H1 (cell line): ENCODE results near the gene FAF2. TPM values are rescaled to one million over a fixed set of nuclear protein-coding genes. Genes with fewer than 3 reads are reported as not detected.
A peak's percentile ranks its signal among the peaks of the same experiment; 100 is the strongest.

Experiments
- EP300 ChIP-seq, 2 experiments: IDR thresholded peaks; 1 replicate in 1 of 2; 2 replicates in 1 of 2; pipeline ENCODE4 v1.6.1; 2011 to 2012; ENCODE audit warnings: low read depth in 2 of 2, low read length in 2 of 2, mild to moderate bottlenecking in 2 of 2, borderline replicate concordance in 1 of 2, inconsistent platforms in 1 of 2, moderate library complexity in 1 of 2
- KDM5A ChIP-seq: fragments of 200-600 bp; IDR thresholded peaks from 2 replicates; pipeline ENCODE4 v1.7.1; 2012; ENCODE audit warnings: mild to moderate bottlenecking, low read length, inconsistent platforms, mixed read lengths
- PHF8 ChIP-seq: fragments of 200-600 bp; sonication (generic); conservative IDR thresholded peaks from 2 replicates; pipeline ENCODE4 v1.7.1; 2012; ENCODE audit warnings: low read depth, mild to moderate bottlenecking, inconsistent platforms, low read length, moderate library complexity
- ZNF274 ChIP-seq: IDR thresholded peaks from 2 replicates; pipeline ENCODE4 v1.7.0; 2012; ENCODE audit warnings: low read length, borderline replicate concordance; ENCODE audit errors: extremely low read depth
- polyA plus RNA-seq, 7 experiments: library from polyadenylated mRNA; depleted of rRNA in 3 of 7; stranded (reverse) in 5 of 7; unstranded in 2 of 7; fragments of >200 nt in 5 of 7; fragments of 200-250 nt in 2 of 7; gene quantifications; 1 replicate in 5 of 7; 2 replicates in 1 of 7; 4 replicates in 1 of 7; pipeline versions ENCODE4 v1.2.1 to v1.2.3, GENCODE V29; 2011 to 2013; ENCODE audit warnings: missing spikeins in 2 of 7, mixed read lengths in 2 of 7
- total RNA-seq: library from RNA; stranded (reverse); fragmentation: NEBNext Ultra II Directional; extraction: Animal tissue kit (Norgen Biotek cat#: 25700); gene quantifications from 2 replicates; pipeline ENCODE4 v1.2.1, GENCODE V29; 2021
- TF ChIP-seq, protein P1 (sequence below): fragments of 300-600 bp; sonication (generic); IDR thresholded peaks from 2 replicates; pipeline ENCODE4 v1.7.1; 2012; ENCODE audit warnings: low read length, moderate library complexity, mild to moderate bottlenecking, inconsistent platforms; ENCODE audit not compliant: insufficient replicate concordance
- TF ChIP-seq, protein P2 (sequence below), 3 experiments: IDR thresholded peaks; 1 replicate in 2 of 3; 2 replicates in 1 of 3; pipeline versions ENCODE4 v1.5.1 to v1.6.1; 2011; ENCODE audit warnings: low read length in 3 of 3, mild to moderate bottlenecking in 3 of 3, inconsistent platforms in 2 of 3, low read depth in 1 of 3, moderate library complexity in 1 of 3; ENCODE audit not compliant: insufficient read depth in 1 of 3; ENCODE audit errors: control extremely low read depth in 1 of 3

The FAF2 gene
- total and polyA plus RNA-seq, 2 of the 8 experiments (the other 6 are each of a cell fraction or from before 2014, with no cell fraction given), result 20.8 to 35.8 TPM

DNA sequence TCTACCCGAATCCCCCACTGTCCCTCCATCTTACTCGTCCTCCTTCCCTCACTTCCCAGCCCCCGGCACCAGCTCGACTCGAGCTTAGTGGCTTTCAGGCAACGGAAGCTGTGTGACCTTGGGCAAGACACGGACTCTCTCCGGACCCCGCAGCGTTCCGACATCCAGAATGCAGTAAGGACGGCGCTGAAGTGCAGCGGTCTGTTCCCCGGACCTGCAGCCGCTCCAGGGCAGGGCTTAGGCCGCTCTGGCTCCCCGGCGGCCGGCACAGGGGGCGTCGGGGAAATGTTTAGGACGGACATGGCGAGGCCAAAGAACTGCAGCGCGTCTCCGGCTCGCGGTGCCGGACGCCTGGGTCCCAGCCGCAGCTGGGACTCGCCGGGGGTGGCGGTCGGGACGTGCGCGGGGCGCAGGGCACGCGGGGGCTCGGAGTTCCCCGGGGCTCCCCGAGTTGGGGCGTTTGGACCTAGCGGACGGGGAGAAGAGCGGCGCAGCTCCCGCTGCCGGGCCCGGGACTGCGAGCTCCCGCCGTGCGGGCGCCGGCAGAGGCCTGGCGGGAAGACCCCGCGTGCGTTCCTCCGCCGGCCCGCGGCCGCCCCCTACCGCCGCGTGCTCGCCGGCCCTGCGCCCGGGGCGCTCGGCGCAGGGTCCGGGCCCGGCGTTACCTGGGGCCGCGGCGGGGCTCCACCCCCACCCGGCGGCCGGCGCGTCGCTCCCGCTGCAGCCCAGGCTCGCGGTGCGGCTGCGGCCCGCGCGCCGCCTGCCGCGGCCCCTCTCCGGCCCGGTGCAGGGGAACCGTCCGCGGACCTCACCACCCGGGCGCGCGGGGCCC is 94.6 kb downstream of the FAF2 start (continued):
- TF ChIP-seq, protein P1, sequence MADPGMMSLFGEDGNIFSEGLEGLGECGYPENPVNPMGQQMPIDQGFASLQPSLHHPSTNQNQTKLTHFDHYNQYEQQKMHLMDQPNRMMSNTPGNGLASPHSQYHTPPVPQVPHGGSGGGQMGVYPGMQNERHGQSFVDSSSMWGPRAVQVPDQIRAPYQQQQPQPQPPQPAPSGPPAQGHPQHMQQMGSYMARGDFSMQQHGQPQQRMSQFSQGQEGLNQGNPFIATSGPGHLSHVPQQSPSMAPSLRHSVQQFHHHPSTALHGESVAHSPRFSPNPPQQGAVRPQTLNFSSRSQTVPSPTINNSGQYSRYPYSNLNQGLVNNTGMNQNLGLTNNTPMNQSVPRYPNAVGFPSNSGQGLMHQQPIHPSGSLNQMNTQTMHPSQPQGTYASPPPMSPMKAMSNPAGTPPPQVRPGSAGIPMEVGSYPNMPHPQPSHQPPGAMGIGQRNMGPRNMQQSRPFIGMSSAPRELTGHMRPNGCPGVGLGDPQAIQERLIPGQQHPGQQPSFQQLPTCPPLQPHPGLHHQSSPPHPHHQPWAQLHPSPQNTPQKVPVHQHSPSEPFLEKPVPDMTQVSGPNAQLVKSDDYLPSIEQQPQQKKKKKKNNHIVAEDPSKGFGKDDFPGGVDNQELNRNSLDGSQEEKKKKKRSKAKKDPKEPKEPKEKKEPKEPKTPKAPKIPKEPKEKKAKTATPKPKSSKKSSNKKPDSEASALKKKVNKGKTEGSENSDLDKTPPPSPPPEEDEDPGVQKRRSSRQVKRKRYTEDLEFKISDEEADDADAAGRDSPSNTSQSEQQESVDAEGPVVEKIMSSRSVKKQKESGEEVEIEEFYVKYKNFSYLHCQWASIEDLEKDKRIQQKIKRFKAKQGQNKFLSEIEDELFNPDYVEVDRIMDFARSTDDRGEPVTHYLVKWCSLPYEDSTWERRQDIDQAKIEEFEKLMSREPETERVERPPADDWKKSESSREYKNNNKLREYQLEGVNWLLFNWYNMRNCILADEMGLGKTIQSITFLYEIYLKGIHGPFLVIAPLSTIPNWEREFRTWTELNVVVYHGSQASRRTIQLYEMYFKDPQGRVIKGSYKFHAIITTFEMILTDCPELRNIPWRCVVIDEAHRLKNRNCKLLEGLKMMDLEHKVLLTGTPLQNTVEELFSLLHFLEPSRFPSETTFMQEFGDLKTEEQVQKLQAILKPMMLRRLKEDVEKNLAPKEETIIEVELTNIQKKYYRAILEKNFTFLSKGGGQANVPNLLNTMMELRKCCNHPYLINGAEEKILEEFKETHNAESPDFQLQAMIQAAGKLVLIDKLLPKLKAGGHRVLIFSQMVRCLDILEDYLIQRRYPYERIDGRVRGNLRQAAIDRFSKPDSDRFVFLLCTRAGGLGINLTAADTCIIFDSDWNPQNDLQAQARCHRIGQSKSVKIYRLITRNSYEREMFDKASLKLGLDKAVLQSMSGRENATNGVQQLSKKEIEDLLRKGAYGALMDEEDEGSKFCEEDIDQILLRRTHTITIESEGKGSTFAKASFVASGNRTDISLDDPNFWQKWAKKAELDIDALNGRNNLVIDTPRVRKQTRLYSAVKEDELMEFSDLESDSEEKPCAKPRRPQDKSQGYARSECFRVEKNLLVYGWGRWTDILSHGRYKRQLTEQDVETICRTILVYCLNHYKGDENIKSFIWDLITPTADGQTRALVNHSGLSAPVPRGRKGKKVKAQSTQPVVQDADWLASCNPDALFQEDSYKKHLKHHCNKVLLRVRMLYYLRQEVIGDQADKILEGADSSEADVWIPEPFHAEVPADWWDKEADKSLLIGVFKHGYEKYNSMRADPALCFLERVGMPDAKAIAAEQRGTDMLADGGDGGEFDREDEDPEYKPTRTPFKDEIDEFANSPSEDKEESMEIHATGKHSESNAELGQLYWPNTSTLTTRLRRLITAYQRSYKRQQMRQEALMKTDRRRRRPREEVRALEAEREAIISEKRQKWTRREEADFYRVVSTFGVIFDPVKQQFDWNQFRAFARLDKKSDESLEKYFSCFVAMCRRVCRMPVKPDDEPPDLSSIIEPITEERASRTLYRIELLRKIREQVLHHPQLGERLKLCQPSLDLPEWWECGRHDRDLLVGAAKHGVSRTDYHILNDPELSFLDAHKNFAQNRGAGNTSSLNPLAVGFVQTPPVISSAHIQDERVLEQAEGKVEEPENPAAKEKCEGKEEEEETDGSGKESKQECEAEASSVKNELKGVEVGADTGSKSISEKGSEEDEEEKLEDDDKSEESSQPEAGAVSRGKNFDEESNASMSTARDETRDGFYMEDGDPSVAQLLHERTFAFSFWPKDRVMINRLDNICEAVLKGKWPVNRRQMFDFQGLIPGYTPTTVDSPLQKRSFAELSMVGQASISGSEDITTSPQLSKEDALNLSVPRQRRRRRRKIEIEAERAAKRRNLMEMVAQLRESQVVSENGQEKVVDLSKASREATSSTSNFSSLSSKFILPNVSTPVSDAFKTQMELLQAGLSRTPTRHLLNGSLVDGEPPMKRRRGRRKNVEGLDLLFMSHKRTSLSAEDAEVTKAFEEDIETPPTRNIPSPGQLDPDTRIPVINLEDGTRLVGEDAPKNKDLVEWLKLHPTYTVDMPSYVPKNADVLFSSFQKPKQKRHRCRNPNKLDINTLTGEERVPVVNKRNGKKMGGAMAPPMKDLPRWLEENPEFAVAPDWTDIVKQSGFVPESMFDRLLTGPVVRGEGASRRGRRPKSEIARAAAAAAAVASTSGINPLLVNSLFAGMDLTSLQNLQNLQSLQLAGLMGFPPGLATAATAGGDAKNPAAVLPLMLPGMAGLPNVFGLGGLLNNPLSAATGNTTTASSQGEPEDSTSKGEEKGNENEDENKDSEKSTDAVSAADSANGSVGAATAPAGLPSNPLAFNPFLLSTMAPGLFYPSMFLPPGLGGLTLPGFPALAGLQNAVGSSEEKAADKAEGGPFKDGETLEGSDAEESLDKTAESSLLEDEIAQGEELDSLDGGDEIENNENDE, result no peak
- no peak for TF ChIP-seq KDM5A
- TF ChIP-seq, protein P2, sequence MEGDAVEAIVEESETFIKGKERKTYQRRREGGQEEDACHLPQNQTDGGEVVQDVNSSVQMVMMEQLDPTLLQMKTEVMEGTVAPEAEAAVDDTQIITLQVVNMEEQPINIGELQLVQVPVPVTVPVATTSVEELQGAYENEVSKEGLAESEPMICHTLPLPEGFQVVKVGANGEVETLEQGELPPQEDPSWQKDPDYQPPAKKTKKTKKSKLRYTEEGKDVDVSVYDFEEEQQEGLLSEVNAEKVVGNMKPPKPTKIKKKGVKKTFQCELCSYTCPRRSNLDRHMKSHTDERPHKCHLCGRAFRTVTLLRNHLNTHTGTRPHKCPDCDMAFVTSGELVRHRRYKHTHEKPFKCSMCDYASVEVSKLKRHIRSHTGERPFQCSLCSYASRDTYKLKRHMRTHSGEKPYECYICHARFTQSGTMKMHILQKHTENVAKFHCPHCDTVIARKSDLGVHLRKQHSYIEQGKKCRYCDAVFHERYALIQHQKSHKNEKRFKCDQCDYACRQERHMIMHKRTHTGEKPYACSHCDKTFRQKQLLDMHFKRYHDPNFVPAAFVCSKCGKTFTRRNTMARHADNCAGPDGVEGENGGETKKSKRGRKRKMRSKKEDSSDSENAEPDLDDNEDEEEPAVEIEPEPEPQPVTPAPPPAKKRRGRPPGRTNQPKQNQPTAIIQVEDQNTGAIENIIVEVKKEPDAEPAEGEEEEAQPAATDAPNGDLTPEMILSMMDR (IDR thresholded peaks at IDR 0.05; ENCODE audit: control extremely low read depth in 1 of 3, insufficient read depth in 1 of 3, low read depth in 1 of 3, low read length in 3 of 3), result peak in 2 of 3 experiments; percentile 35 to 52; a peak in 3 of 4 replicates
- TF ChIP-seq PHF8, result peak; percentile 44; the same call in 1 of the 2 replicates
- TF ChIP-seq EP300 (IDR thresholded peaks at IDR 0.05; ENCODE audit: borderline replicate concordance in 1 of 2, low read depth in 2 of 2, low read length in 2 of 2), result no peak
- TF ChIP-seq ZNF274, result no peak
